ENCODE results near the gene TRPC1.
"Not testable (repeated sequence)": the region's sequence is repeated elsewhere in the genome, so short reads cannot be mapped to it uniquely, and the experiment has no call there.

TRPC1 gene

GRCh38 chr3:142734834-142735233 is 11.0 kb downstream of the TRPC1 start:
- Mint-ChIP-seq H3K27me3 (ENCODE audit: low read depth) (no peaks in the 10 kb centered on the region), H3K27ac (no peak overlapping the region), H3K9me3 (no peaks in the 10 kb centered on the region), H3K4me3 (no peak overlapping the region), H3K4me1 (no peaks in the 10 kb centered on the region), H3K36me3 (ENCODE audit: low read depth) (no peaks in the 10 kb centered on the region)
- TF ChIP-seq, protein P1, sequence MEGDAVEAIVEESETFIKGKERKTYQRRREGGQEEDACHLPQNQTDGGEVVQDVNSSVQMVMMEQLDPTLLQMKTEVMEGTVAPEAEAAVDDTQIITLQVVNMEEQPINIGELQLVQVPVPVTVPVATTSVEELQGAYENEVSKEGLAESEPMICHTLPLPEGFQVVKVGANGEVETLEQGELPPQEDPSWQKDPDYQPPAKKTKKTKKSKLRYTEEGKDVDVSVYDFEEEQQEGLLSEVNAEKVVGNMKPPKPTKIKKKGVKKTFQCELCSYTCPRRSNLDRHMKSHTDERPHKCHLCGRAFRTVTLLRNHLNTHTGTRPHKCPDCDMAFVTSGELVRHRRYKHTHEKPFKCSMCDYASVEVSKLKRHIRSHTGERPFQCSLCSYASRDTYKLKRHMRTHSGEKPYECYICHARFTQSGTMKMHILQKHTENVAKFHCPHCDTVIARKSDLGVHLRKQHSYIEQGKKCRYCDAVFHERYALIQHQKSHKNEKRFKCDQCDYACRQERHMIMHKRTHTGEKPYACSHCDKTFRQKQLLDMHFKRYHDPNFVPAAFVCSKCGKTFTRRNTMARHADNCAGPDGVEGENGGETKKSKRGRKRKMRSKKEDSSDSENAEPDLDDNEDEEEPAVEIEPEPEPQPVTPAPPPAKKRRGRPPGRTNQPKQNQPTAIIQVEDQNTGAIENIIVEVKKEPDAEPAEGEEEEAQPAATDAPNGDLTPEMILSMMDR (IDR thresholded peaks at IDR 0.05; ENCODE audit: unreplicated experiment in 3 of 3) = no peak

DNA sequence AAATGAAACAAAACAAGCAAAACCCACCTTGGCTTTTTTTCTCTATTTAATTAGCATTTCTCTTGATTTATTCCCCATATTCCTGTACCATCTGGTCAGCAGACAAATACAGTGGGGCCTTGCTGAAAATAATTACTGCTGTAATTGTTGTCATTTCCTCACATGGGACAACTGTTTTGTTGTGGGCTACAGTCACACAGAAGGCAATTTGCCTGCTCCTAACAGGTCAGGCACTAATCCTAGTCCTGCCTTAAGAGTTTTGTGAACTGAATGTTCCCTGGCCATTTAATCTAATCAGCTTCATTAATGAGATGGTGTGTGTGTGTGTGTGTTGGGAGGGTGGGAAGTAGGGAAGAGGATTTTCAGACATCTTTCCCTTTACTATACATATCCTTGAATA is 11.6 kb downstream of the TRPC1 start:
- no peaks in the 10 kb centered on the region for H3K9me3 Mint-ChIP-seq
- H3K4me1 Mint-ChIP-seq = no peaks in the 10 kb centered on the region
- H3K27me3 Mint-ChIP-seq (ENCODE audit: low read depth) = no peaks in the 10 kb centered on the region
- TF ChIP-seq, protein P1 (IDR thresholded peaks at IDR 0.05; ENCODE audit: unreplicated experiment in 3 of 3) = no peak
- H3K27ac Mint-ChIP-seq = no peak overlapping the region
- H3K36me3 Mint-ChIP-seq (ENCODE audit: low read depth) = no peaks in the 10 kb centered on the region
- no peak overlapping the region for H3K4me3 Mint-ChIP-seq

DNA sequence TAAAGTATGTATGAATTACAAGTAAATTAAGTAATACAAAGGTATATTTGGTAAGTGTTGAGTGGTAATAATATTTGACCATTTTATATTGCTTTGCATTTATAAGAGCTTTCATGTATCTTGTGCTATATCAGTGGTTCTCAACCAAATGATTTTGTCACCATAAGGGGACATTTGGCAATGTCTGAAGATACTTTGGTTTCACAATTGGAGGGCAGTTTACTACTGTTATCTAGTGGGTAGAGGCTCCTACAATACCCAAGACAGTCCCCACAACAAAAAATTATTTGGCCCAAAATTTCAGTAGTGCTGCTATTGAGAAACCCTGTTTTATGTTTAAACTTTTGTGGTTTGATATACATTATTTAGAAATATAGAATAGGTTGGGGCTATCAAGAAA is 14.6 kb downstream of the TRPC1 start:
- TF ChIP-seq, protein P1 (IDR thresholded peaks at IDR 0.05; ENCODE audit: unreplicated experiment in 3 of 3) = no peak
- Mint-ChIP-seq H3K9me3 (no peaks in the 10 kb centered on the region), H3K27me3 (ENCODE audit: low read depth) (no peaks in the 10 kb centered on the region), H3K4me1 (no peaks in the 10 kb centered on the region), H3K36me3 (ENCODE audit: low read depth) (no peaks in the 10 kb centered on the region), H3K4me3 (no peak overlapping the region), H3K27ac (no peak overlapping the region)

DNA sequence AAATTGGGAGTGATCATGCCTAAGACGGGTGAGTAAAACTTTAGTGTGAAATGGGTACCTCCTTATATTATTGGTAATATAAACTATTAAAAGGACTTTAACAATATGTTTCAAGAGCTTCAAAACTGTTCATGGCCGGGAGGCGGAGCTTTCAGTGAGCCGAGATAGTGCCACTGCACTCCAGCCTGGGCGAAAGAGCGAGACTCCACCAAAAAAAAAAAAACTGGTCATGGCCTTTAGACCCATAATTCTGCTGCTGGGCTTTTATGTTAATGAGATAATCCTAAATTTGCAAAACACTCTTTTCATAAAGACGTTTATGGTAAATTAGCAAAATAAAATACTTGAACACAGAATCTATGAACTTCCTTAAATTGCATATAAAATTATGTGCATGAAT is 22.8 kb downstream of the TRPC1 start:
- Mint-ChIP-seq H3K36me3 (ENCODE audit: low read depth) (peaks cover 27% of the 10 kb centered on the region), H3K4me1 (no peaks in the 10 kb centered on the region), H3K27me3 (ENCODE audit: low read depth) (no peaks in the 10 kb centered on the region), H3K27ac (no peak overlapping the region), H3K4me3 (no peak overlapping the region), H3K9me3 (peaks cover 6% of the 10 kb centered on the region)
- TF ChIP-seq, protein P1 (IDR thresholded peaks at IDR 0.05; ENCODE audit: unreplicated experiment in 3 of 3) = no peak

- not testable (repeated sequence) for H3K9me3 Mint-ChIP-seq; H3K27me3 Mint-ChIP-seq (ENCODE audit: low read depth); H3K4me3 Mint-ChIP-seq; H3K27ac Mint-ChIP-seq; H3K4me1 Mint-ChIP-seq
- peaks cover 33% of the 10 kb centered on the region for H3K36me3 Mint-ChIP-seq (ENCODE audit: low read depth)
These were observed 26.7 kb downstream of the TRPC1 start for GRCh38 chr3:142750531-142750930.

DNA sequence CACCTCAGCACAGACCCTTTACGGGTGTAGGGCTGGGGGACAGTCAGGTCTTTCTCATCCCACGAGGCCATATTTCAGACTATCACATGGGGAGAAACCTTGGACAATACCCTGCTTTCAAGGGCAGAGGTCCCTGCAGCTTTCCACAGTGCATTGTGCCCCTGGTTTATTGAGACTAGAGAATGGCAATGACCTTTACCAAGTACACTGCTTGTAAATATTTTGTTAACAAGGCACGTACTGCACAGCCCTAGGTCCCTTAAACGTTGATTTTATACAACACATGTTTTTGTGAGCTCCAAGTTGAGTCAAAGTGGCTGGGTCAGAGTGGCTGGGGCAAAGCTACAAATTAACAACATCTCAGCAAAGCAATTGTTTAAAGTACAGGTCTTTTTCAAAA is 28.8 kb downstream of the TRPC1 start:
- H3K4me1 Mint-ChIP-seq; H3K4me3 Mint-ChIP-seq; H3K9me3 Mint-ChIP-seq; H3K27me3 Mint-ChIP-seq (ENCODE audit: low read depth): not testable (repeated sequence)
- Mint-ChIP-seq H3K36me3 (ENCODE audit: low read depth) (peaks cover 47% of the 10 kb centered on the region), H3K27ac (peak overlapping the region in 1 of 3 experiments; percentile 24)

GRCh38 chr3:142754494-142754893 is 30.7 kb downstream of the TRPC1 start:
- TF ChIP-seq, protein P1 (IDR thresholded peaks at IDR 0.05; ENCODE audit: unreplicated experiment in 3 of 3) = no peak
- no peak overlapping the region for H3K4me3 Mint-ChIP-seq
- peaks cover 47% of the 10 kb centered on the region for H3K36me3 Mint-ChIP-seq (ENCODE audit: low read depth)
- H3K9me3 Mint-ChIP-seq = peaks cover 10% of the 10 kb centered on the region
- no peaks in the 10 kb centered on the region for H3K27me3 Mint-ChIP-seq (ENCODE audit: low read depth)
- no peak overlapping the region for H3K27ac Mint-ChIP-seq
- no peaks in the 10 kb centered on the region for H3K4me1 Mint-ChIP-seq

All from nephron (organoid).